ENCODE results near the gene IL3. TPM values are rescaled to one million over a fixed set of nuclear protein-coding genes. Genes with fewer than 3 reads are reported as not detected.

IL3 gene
- total and polyA plus RNA-seq, 9 of the 15 experiments (the other 6 are each of a cell fraction or from before 2014, with no cell fraction given): not detected

DNA sequence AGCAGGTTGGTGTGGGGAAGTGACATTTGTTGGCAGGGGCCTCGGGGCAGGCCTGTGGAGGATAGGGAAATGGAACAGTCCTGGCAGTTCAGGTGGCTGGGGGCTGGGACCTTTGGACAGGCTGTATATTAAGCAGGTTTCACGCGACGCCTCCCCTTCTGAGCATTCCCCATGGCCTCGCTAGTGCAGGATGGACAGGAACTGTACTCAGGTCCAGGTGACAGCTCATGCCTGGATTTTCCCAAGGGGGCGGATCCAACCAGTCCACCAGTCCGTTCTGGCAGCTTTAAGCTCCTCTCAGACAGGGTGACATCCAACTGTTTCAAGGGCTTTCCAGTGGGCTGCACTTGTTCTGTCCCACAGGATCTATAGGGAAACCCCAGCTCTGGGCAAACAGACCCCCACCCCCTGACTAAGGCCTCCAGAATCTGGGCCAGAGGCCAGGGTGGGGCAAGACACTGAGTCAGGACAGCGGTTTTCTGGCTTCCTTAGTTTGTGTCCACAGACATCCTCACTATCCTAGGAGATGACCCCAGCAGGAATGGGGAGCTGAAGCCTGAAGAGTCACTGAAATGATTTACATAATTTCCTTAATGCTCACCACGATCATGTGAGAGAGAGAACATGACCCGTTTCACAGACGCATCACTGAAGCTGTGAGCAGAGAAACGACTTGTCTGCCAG lies 34.1 kb downstream of the IL3 start:
- H2AFZ ChIP-seq (ENCODE audit: low read depth, low read length): no peak overlapping the region
- H3K9ac ChIP-seq (ENCODE audit: insufficient read depth in 1 of 2, low read depth in 2 of 2, low read length in 2 of 2): no peak overlapping the region; a peak in 1 of 4 replicates
- ChIA-PET CTCF (ENCODE audit: low intra/inter-chr PET ratio) (no interaction called here), POLR2A (interaction anchor here (0.6 to 3.0 kb wide), 3 partner anchors 8 to 396 kb away, joined by 3 to 11 read pairs (median 5); partner anchors contain the start of gene IRF1)
- DNase-seq (ENCODE audit: extremely low read depth in 1 of 4, low spot score in 3 of 4) (no peak), FAIRE-seq (no peak), ATAC-seq (no peak)
- no peak overlapping the region for H3K4me3 ChIP-seq
- H3K27ac ChIP-seq (ENCODE audit: extremely low read depth, low read depth, low read length): no peak overlapping the region
- H3K9me3 ChIP-seq (replicated peaks; ENCODE audit: control insufficient read depth, insufficient read depth, low read depth, low read length): no peaks in the 10 kb centered on the region
- H3K36me3 ChIP-seq (ENCODE audit: control insufficient read depth, insufficient read depth, low read length): no peaks in the 10 kb centered on the region
- no TSS peak for BruUV-seq (replicated peaks)
- TF ChIP-seq RBM34 (IDR thresholded peaks at IDR 0.05; ENCODE audit: borderline replicate concordance, insufficient read depth, low read length) (no peak), TSC22D4 (tag; IDR thresholded peaks at IDR 0.05) (no peak), POLR2B (IDR thresholded peaks at IDR 0.05; ENCODE audit: low read depth, partially characterized antibody) (no peak), RNF2 (IDR thresholded peaks at IDR 0.05) (no peak)
- TF ChIP-seq, protein P1, sequence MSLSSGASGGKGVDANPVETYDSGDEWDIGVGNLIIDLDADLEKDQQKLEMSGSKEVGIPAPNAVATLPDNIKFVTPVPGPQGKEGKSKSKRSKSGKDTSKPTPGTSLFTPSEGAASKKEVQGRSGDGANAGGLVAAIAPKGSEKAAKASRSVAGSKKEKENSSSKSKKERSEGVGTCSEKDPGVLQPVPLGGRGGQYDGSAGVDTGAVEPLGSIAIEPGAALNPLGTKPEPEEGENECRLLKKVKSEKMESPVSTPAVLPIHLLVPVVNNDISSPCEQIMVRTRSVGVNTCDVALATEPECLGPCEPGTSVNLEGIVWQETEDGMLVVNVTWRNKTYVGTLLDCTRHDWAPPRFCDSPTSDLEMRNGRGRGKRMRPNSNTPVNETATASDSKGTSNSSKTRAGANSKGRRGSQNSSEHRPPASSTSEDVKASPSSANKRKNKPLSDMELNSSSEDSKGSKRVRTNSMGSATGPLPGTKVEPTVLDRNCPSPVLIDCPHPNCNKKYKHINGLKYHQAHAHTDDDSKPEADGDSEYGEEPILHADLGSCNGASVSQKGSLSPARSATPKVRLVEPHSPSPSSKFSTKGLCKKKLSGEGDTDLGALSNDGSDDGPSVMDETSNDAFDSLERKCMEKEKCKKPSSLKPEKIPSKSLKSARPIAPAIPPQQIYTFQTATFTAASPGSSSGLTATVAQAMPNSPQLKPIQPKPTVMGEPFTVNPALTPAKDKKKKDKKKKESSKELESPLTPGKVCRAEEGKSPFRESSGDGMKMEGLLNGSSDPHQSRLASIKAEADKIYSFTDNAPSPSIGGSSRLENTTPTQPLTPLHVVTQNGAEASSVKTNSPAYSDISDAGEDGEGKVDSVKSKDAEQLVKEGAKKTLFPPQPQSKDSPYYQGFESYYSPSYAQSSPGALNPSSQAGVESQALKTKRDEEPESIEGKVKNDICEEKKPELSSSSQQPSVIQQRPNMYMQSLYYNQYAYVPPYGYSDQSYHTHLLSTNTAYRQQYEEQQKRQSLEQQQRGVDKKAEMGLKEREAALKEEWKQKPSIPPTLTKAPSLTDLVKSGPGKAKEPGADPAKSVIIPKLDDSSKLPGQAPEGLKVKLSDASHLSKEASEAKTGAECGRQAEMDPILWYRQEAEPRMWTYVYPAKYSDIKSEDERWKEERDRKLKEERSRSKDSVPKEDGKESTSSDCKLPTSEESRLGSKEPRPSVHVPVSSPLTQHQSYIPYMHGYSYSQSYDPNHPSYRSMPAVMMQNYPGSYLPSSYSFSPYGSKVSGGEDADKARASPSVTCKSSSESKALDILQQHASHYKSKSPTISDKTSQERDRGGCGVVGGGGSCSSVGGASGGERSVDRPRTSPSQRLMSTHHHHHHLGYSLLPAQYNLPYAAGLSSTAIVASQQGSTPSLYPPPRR (CRISPR knock-in tag; IDR thresholded peaks at IDR 0.05; ENCODE audit: borderline replicate concordance): no peak
- H3K79me2 ChIP-seq (ENCODE audit: control insufficient read depth, insufficient read depth, low read length): no peaks in the 10 kb centered on the region; the same call in 2 of the 3 replicates
- 59% methylated on average over 12 of the region's 12 CpGs for WGBS (ENCODE audit: insufficient coverage, low coverage, missing lambda C conversion rate)
- peaks cover 6 to 37% of the 10 kb centered on the region in 2 experiments; a peak in 4 of 5 replicates for H3K4me1 ChIP-seq (replicated peaks in 1 of 2; ENCODE audit: control insufficient read depth in 2 of 2, insufficient read depth in 2 of 2, low read length in 2 of 2)
- in situ Hi-C loops (cut with MboI): no loop called here
- no peaks in the 10 kb centered on the region for H3K27me3 ChIP-seq (ENCODE audit: control insufficient read depth in 2 of 2, insufficient read depth in 2 of 2, low read length in 2 of 2)
- intact Hi-C loops (cut with micrococcal nuclease): no loop called here
- H3K9me1 ChIP-seq (ENCODE audit: control insufficient read depth, insufficient read depth, low read length): no peaks in the 10 kb centered on the region
- no peaks in the 10 kb centered on the region for H4K20me1 ChIP-seq (replicated peaks; ENCODE audit: control insufficient read depth, insufficient read depth, low read length)
- no peak overlapping the region for H3K4me2 ChIP-seq (ENCODE audit: insufficient read depth, low read length)

Measured in K562 (cell line).